Large intestine (tissue), 3 donors: ENCODE results near the gene ADPRM. TPM values are rescaled to one million over a fixed set of nuclear protein-coding genes. Genes with fewer than 3 reads are reported as not detected.
A peak's percentile ranks its signal among the peaks of the same experiment; 100 is the strongest.
"Not testable (repeated sequence)": the region's sequence is repeated elsewhere in the genome, so short reads cannot be mapped to it uniquely, and the experiment has no call there.

Experiments
- DNase-seq, 2 donors: peaks; one replicate each; pipeline versions ENCODE4 v3.0.0 to v3.0.0-alpha.2; 2013
- H3K27ac ChIP-seq: one replicate; pipeline ENCODE4 v1.5.1; 2013; ENCODE audit warnings: low read length
- H3K27me3 ChIP-seq: 2 replicates; pipeline ENCODE4 v1.6.1; 2013; ENCODE audit warnings: low read length; ENCODE audit not compliant: control insufficient read depth, insufficient read depth
- H3K36me3 ChIP-seq: 2 replicates; pipeline ENCODE4 v1.6.1; 2013; ENCODE audit warnings: low read length; ENCODE audit not compliant: control insufficient read depth, insufficient read depth
- H3K4me1 ChIP-seq: one replicate; pipeline ENCODE4 v1.6.1; 2013; ENCODE audit warnings: low read length; ENCODE audit not compliant: control insufficient read depth, insufficient read depth
- H3K4me3 ChIP-seq: one replicate; pipeline ENCODE4 v1.5.1; 2013; ENCODE audit warnings: low read length
- H3K9me3 ChIP-seq: one replicate; pipeline ENCODE4 v1.6.1; 2013; ENCODE audit warnings: mild to moderate bottlenecking, low read depth, low read length, moderate library complexity; ENCODE audit not compliant: control insufficient read depth
- WGBS: methylation state at CpG from one replicate; pipeline ENCODE4 v1.1.5; 2013; ENCODE audit warnings: low lambda C conversion rate; ENCODE audit not compliant: insufficient coverage; 5-methylcytosine and 5-hydroxymethylcytosine counted together
- polyA plus RNA-seq: library from polyadenylated mRNA; unstranded; fragments of 120-200 nt; gene quantifications from one replicate; pipeline ENCODE4 v1.2.1, GENCODE V29; 2013

ADPRM gene
- polyA plus RNA-seq, 1 donor: 23.5 TPM

- Histone ChIP-seq H3K36me3 (peaks cover 15% of the 10 kb centered on the region), H3K4me3 (no peak overlapping the region), H3K27me3 (no peaks in the 10 kb centered on the region), H3K27ac (peak overlapping the region; percentile 76), H3K4me1 (peaks cover 52% of the 10 kb centered on the region), H3K9me3 (no peaks in the 10 kb centered on the region)
- no peak for DNase-seq
- 80% methylated on average over 1 of the region's 5 CpGs for WGBS
These were observed 29.8 kb downstream of the ADPRM start for GRCh38 chr17:10727192-10727591.

DNA sequence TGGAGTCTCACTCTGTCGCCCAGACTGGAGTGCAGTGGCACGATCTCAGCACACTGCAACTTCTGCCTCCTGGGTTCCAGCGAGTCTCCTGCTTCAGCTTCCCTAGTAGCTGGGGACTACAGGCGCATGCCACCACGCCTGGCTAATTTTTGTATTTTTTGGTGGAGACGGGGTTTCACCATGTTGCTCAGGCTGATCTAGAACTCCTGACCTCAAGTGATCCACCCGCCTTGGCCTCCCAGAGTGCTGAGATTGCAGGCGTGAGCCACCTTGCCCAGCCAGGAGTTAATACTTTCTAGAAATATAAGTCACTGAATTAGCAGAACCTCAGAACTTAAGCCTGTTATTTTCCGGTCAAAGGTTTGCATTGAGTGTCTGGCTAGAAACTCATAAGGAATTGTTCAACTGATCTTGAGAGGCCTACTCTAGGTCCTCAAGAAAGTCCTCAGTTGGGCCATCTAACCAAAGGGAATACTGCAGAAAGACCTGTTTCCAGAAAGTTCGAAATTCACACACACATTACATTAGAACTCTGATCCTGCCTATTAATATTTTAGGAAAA, 31.0 kb downstream of the ADPRM start:
- Histone ChIP-seq H3K4me1 (peaks cover 64% of the 10 kb centered on the region), H3K36me3 (peaks cover 6% of the 10 kb centered on the region), H3K27me3 (no peaks in the 10 kb centered on the region), H3K4me3 (no peak overlapping the region), H3K27ac (peak overlapping the region; percentile 95), H3K9me3 (no peaks in the 10 kb centered on the region)
- WGBS: 86% methylated on average over 2 of the region's 10 CpGs
- peak in 1 of 2 donors; percentile 60 for DNase-seq

DNA sequence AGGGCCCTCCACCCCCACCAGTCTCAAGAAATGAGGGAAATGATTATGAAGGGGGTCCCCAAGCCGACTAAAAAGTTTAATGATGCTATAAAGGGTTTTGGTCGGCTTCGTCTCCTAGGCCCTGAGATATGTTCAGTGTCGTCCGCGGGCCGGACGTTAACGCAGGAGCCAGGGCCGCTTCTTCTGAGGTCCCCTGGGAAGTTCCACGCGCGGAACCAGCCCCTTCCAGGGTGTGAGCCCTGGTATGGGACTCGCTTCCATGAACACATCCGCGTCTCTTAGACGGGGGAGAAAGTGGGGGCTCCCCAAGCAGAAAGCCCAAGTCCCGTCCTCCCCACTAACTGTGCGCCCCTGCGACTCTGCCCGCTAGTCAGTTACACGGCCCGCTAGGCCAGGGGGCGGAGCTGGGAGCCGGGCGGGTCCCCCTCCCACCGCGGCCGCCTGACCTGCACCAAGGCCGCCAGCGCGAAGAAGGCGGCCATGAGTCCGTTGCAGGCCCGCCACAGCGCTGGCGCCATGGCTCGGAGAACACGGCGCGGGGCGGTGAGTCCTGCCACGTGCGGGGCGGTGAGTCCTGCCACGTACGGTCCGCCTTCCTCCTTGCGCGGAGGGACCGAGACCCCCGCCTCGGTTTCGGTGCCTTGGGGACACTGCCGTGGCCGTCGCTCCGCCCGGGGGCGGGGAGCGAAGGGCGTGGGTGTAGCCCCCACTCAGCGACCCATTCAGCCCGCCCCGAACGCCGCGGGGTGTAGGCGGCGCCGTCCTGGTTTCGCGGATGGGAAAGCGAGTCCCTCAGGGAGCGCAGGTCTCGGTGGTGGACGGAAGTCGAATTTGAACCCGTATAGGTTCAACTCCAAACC, 32.2 kb downstream of the ADPRM start, which contains the start of gene TMEM220:
Gene TMEM220, minus strand, starts transcription at position 690 of the 860 bp plus-strand sequence. Its CDS starts 172 bp downstream, at position 518.
- DNase-seq: peak; percentile 74 to 90
- Histone ChIP-seq H3K36me3 (peaks cover 3% of the 10 kb centered on the region), H3K4me3 (peak within 1 kb of the TSS; percentile 64), H3K27me3 (no peaks in the 10 kb centered on the region), H3K27ac (peak within 1 kb of the TSS; percentile 95), H3K4me1 (peaks cover 66% of the 10 kb centered on the region), H3K9me3 (no peaks in the 10 kb centered on the region)
- no CpG with 5 or more reads among the region's 79 CpGs for WGBS

- not testable (repeated sequence) for H3K36me3 ChIP-seq, H3K27me3 ChIP-seq, H3K9me3 ChIP-seq, DNase-seq
- Histone ChIP-seq H3K27ac (peak overlapping the region; percentile 95), H3K4me1 (peaks cover 60% of the 10 kb centered on the region), H3K4me3 (peak overlapping the region; percentile 64)
- 20% methylated on average over 1 of the region's 15 CpGs for WGBS
These were observed 32.9 kb downstream of the ADPRM start for GRCh38 chr17:10730247-10730646.

GRCh38 chr17:10731408-10731879, 34.0 kb downstream of the ADPRM start:
- DNase-seq: no peak
- Histone ChIP-seq H3K9me3 (no peaks in the 10 kb centered on the region), H3K4me3 (peak overlapping the region; percentile 64), H3K36me3 (peaks cover 3% of the 10 kb centered on the region), H3K4me1 (peaks cover 48% of the 10 kb centered on the region), H3K27me3 (no peaks in the 10 kb centered on the region), H3K27ac (peak overlapping the region; percentile 95)
- whole genome bisulfite sequencing: no CpG with 5 or more reads among the region's 6 CpGs

DNA sequence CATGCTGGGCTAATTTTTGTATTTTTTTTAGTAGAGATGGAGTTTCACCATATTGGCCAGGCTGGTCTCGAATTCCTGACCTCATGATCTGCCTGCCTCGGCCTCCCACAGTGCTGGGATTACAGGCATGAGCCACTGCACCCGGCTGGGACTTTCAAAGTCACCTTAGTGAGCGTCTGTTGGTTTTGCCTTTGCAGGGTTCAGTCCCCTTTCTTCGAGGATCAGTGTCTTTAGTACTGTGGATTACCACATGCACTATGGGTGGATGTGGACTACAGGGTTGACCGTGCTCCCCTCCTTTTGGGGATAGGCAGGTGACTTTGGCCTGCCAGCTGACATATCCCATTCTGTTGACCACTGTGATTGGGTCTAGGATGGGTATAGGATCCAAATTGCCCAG, 34.7 kb downstream of the ADPRM start:
- WGBS: no CpG with 5 or more reads among the region's 6 CpGs
- DNase-seq, H3K27me3 ChIP-seq: not testable (repeated sequence)

DNA sequence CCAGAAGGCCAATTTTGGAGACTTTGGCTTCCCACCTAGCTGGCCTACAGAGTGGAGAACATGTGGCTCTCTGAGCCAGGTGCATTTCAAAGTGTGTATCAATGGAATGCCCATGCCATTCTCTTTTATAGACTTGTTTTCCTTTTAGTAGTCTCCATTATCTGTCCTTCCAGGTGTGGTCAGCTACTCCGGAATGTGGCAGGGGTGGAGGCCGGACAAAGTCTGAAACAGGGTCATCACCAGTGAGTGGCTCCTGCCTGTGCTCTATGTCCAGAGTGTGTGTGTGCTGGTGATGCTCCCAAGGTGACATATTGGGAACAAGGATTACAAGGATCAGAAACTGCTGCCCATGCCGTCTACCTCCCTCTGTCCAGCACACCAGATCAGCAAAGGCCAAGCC, 36.3 kb downstream of the ADPRM start:
- H3K36me3 ChIP-seq: no peaks in the 10 kb centered on the region
- no peaks in the 10 kb centered on the region for H3K9me3 ChIP-seq
- H3K27ac ChIP-seq: peak overlapping the region; percentile 75
- no CpG with 5 or more reads among the region's 3 CpGs for WGBS
- no peak overlapping the region for H3K4me3 ChIP-seq
- peaks cover 51% of the 10 kb centered on the region for H3K4me1 ChIP-seq
- H3K27me3 ChIP-seq: no peaks in the 10 kb centered on the region
- peak in 1 of 2 donors; percentile 78 for DNase-seq

More for the DNA sequence above, 34.7 kb downstream of the ADPRM start:
- H3K9me3 ChIP-seq, H3K36me3 ChIP-seq, H3K4me3 ChIP-seq: not testable (repeated sequence)
- peak overlapping the region; percentile 75 for H3K27ac ChIP-seq
- peaks cover 45% of the 10 kb centered on the region for H3K4me1 ChIP-seq

DNA sequence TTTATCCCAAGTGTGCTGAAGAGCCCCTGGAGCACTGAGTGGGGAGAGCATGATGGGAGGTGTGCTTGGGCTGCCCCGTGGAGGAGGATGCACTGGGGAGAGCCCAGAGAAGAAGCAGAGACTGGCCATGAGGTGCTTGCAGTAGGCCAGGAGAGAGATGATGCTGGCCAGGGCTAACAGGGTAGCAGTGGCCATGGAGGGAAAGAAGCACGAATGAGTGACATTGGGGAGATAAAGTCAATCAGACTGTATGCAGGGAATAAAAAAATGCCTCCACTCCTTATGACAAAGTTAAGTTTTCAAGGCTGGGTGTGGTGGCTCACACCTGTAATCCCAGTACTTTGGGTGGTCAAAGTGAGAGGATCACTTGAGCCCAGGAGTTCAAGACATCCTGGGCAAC, 37.9 kb downstream of the ADPRM start:
- Histone ChIP-seq H3K9me3 (no peaks in the 10 kb centered on the region), H3K4me3 (no peak overlapping the region), H3K4me1 (peaks cover 55% of the 10 kb centered on the region), H3K36me3 (no peaks in the 10 kb centered on the region), H3K27ac (no peak overlapping the region), H3K27me3 (no peaks in the 10 kb centered on the region)
- DNase-seq: no peak
- no CpG with 5 or more reads among the region's 2 CpGs for WGBS

DNA sequence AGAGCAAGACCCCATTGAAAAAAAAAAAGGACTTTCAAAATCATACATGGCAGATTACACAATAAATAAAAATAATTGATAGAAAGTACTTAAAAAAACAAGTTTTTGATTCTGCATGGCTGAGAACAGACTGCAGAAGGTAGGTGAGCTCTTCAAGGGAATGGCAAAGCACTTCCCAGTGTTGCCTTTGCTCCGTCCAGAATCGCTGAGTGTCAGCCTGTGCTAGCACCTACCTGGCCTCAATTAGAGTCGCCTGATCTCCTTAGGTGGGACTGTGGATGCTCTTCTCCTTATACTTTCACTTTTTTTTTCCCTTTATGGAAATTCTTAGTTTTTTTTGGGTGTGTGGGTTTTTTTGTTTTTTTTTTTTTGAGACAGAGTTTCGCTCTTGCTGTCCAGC, 38.4 kb downstream of the ADPRM start:
- Histone ChIP-seq H3K4me1 (peaks cover 55% of the 10 kb centered on the region), H3K36me3 (no peaks in the 10 kb centered on the region), H3K4me3 (no peak overlapping the region), H3K27ac (no peak overlapping the region), H3K27me3 (no peaks in the 10 kb centered on the region), H3K9me3 (no peaks in the 10 kb centered on the region)
- whole genome bisulfite sequencing: no CpG with 5 or more reads among the region's 4 CpGs
- DNase-seq: no peak

GRCh38 chr17:10737168-10737622, 39.8 kb downstream of the ADPRM start:
- peak overlapping the region; percentile 96 for H3K27ac ChIP-seq
- no peaks in the 10 kb centered on the region for H3K27me3 ChIP-seq
- WGBS: no CpG with 5 or more reads among the region's 6 CpGs
- peaks cover 51% of the 10 kb centered on the region for H3K4me1 ChIP-seq
- H3K4me3 ChIP-seq: no peak overlapping the region
- H3K36me3 ChIP-seq: no peaks in the 10 kb centered on the region
- H3K9me3 ChIP-seq: no peaks in the 10 kb centered on the region
- peak; percentile 93 to 96 for DNase-seq
